D341Med (cell line): Measurements from ENCODE around the gene HIVEP2.

Experiments
- DNase-seq: peaks from one replicate; pipeline ENCODE4 v3.0.0; 2012; ENCODE audit warnings: low spot score

HIVEP2 gene

GRCh38 chr6:142914937-142915697 is 29.9 kb downstream of the HIVEP2 start:
- DNase-seq: no peak

- no peak for DNase-seq
Measured at GRCh38 chr6:142914369-142914768, 30.6 kb downstream of the HIVEP2 start.

GRCh38 chr6:142913511-142914047 is 31.4 kb downstream of the HIVEP2 start:
- DNase-seq: no peak

GRCh38 chr6:142913036-142913510 is 31.9 kb downstream of the HIVEP2 start:
- DNase-seq: no peak

DNA sequence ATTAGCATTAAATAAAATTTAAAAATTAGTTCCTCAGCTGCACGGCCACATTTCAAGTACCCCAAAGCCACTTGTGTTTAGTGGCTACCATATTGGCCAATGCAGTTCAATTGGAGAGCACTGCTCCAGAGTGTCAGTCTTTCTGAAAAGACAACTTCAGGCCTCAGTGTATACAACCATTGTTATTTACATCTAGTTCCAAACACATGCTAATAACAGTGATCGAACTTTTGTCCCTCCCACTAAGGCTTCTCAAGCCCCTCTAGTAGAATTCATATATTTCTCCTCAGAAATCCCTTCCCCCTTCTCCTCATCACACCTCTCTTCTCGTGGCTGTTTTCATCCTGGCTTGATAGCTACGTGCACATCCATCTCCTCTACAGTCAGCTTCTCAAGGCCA is 32.9 kb downstream of the HIVEP2 start:
- no peak for DNase-seq

GRCh38 chr6:142911430-142911829 is 33.5 kb downstream of the HIVEP2 start:
- no peak for DNase-seq

GRCh38 chr6:142909686-142910085 is 35.3 kb downstream of the HIVEP2 start:
- no peak for DNase-seq

- DNase-seq: no peak
Measured at GRCh38 chr6:142908235-142908634, 36.7 kb downstream of the HIVEP2 start.

GRCh38 chr6:142907544-142907943 is 37.4 kb downstream of the HIVEP2 start:
- DNase-seq: no peak

DNA sequence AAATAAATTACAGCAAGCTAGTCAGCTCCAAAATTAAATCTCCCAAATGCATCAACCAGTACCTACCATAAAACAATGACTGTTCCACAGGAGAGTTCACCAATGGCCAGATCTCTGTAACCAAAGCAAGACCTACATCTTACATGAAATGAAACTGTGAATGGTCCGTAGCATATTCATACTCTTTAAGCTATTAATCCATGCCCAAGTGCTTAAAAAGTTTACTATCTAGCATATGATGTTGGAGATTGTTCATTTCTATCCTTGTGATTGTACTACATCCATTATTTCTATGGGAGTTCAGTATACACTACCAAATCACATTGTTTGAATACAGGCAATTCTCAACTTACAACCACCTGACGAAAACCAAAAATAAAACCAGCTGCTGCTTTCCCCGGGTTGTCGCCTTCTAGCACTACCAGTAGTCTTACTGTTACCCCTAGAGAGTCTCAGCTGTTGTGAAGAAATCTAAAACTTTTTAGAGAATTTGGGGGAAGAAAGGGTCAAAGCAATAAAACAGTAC is 38.0 kb downstream of the HIVEP2 start:
- DNase-seq: no peak

DNA sequence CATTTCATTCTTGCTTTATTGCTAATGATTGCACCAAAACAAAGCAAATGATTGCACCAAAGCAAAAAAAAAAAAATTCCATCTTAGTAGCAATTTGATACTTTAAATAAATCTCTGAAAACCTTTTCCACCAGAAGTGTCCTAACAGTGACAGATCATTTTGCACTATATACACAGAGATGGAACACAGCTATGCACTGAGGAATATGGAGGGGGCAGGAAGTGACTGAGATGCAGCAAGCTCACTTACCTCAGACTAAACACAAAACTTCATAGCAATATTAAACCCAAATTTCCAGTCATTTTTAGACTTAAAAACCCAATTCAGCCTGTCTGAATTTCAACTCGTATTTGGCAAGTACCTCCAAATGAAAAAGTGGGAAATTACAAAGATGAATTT is 41.2 kb downstream of the HIVEP2 start:
- DNase-seq: no peak

GRCh38 chr6:142902636-142903053 is 42.3 kb downstream of the HIVEP2 start:
- DNase-seq: no peak

GRCh38 chr6:142901611-142902010 is 43.4 kb downstream of the HIVEP2 start:
- no peak for DNase-seq

DNA sequence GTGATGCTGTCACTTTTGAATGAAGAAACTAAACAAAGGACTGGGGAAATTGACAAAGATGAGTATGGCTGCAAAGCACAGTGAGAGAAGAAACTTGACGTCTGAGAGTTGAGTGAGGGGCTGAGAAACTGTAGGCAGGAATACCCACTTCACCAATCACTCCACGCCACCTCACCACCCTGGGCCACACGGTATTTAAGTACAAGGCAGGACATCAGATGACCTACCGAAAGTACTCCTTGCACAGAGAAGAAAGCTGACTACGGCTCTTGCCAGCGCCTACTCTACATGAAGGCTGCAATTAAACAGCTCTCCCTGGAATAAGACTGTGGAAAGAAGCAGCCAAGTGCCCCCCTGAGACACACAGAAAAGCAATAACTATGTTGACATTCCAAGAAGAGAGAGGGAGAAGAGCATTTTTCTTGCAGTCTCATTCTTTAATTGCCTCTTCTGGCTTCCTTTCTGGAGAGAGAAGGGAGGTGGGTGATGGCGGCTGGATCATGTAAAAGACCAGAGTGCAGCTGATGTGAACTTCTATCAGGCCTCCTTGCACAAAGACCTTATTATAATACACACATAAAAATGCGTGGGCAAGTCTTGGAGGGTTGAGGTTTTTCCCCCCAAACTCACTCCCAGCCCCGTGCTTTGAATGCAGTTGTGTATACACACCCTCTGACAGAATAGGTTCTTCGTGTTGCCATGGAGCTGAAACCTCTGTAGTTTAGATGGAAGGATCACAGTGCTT is 44.6 kb downstream of the HIVEP2 start:
- no peak for DNase-seq

GRCh38 chr6:142898927-142899895 is 45.8 kb downstream of the HIVEP2 start:
- no peak for DNase-seq

DNA sequence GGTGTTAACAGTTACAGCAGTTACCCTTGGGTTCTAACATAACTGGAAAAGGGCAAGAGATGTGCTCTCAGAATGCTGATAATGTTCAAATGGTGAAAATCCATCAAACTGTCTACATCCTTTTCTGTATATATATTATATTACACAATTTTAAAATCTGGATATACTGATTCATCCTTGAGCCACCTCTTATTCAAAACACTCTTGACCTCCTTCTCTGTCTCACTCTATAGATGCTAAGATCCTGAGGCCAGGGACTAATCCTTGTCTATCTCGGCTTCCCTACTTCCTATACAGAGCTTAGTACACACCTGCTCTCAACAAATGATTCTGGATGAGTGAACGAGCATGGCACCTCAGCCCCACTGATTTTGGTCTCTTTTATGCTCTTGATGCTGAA is 47.3 kb downstream of the HIVEP2 start:
- no peak for DNase-seq

- DNase-seq: no peak
Measured at GRCh38 chr6:142896732-142897131, 48.2 kb downstream of the HIVEP2 start.

GRCh38 chr6:142893088-142893487 is 51.9 kb downstream of the HIVEP2 start:
- DNase-seq: no peak

- no peak for DNase-seq
Measured at GRCh38 chr6:142892254-142893021, 52.5 kb downstream of the HIVEP2 start.

DNA sequence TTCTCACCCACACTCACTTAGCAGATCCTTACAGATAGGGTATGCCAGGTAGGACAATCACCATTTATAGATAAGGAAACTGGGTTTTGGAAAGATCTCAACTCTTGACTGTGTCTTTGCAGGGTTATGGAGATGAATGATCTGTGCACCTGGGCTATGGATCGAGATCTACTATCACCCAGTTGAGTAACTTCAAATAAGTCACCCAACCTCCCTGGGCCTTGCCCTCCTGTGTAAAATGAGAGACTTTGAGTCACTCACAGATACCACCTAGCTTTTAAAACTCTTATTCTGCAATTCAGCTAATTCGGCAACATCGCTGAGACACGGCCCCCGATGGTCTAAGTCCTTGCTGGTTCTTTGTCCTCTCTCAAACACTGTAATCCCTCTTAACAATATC is 53.5 kb downstream of the HIVEP2 start:
- no peak for DNase-seq

DNA sequence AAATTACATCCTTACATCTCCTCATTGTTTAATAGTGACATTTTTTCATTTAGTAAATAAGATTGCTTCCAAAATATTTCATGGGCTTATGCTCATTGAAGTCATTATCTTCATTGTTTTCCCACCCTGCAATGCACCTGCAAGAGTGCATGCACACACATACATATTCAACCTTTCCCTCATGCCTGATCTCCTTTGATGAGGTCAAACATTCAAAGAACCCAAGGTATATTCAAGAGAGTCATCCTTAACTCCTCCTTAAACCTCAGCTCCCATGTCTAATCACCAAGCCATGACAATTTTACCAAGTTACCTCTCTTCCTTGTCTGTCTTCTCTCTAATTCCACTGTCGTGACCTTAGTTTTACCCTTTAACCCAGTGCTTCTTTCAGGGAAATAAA is 56.5 kb downstream of the HIVEP2 start:
- no peak for DNase-seq
